HG03520 (cell line): ENCODE results near the gene AKR1E2.
"Not testable (repeated sequence)": the region's sequence is repeated elsewhere in the genome, so short reads cannot be mapped to it uniquely, and the experiment has no call there.

Experiments
- ATAC-seq: cut with Tn5 transposase; IDR thresholded peaks from one replicate; pipeline ENCODE4 v1.9.1; 2021; ENCODE audit warnings: mild to moderate bottlenecking, moderate library complexity; ENCODE audit not compliant: unreplicated experiment

Gene AKR1E2

GRCh38 chr10:4813023-4813422 lies 13.0 kb upstream of the AKR1E2 start:
- ATAC-seq = no peak

GRCh38 chr10:4813496-4813895 lies 12.5 kb upstream of the AKR1E2 start:
- no peak for ATAC-seq

- not testable (repeated sequence) for ATAC-seq
Measured at GRCh38 chr10:4815646-4816180, 10.3 kb upstream of the AKR1E2 start.

DNA sequence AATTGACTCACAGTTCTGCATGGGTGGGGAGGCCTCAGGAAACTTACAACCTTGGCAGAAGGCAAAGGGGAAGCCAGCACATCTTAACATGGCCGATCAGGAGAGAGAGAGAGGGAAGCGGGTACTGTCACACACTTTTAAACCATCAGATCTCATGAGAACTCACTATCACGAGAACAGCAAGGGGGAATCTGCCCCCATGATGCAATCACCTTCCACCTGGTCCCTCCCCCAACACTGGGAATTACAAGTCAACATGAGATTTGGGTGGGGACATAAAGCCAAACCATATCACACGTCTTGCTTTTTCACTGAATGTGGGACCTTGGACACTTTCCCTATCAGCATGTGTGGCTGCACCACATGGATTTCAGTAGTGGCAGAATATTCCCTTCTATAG lies 9.0 kb upstream of the AKR1E2 start:
- no peak for ATAC-seq

DNA sequence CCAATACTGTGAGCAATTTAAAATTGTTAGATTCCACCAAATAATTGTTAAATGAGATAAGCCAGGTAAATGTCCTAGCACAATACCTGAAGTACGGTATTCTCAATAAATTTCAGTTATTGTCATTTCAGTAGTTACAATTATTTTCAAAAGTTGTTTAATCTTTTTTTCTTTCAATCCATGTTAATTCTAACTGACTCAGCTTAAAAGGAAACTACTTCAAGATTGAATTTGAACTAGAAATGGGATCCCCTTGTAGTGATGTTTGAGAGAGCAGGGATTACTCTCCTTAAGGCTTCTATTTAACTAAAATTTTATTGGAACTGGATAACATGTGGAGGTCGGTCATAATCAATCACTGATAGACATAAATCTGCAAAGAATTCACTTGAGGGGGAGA lies 6.9 kb upstream of the AKR1E2 start:
- ATAC-seq = no peak

DNA sequence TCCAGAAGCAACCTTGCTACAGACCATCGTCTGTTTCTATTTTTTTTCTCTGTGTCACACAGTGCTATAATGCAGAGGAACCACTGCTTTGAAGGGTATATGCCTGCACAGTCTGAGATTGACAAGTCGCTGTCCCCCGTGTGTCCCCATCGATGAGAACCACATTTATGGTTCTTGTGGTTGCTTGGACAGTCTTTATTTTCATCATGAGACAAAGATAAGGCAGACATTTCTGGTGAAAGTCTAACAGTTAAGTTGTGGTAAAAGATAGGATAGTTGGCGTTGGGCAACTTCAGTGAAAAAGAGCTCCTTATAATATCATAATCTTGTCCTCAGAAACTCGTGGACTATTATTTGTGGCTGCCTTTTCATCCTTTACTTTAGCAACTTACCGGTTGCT lies 6.3 kb upstream of the AKR1E2 start:
- ATAC-seq = no peak

GRCh38 chr10:4820804-4821401 lies 5.1 kb upstream of the AKR1E2 start:
- no peak for ATAC-seq

GRCh38 chr10:4822208-4822607 lies 3.8 kb upstream of the AKR1E2 start:
- no peak for ATAC-seq

DNA sequence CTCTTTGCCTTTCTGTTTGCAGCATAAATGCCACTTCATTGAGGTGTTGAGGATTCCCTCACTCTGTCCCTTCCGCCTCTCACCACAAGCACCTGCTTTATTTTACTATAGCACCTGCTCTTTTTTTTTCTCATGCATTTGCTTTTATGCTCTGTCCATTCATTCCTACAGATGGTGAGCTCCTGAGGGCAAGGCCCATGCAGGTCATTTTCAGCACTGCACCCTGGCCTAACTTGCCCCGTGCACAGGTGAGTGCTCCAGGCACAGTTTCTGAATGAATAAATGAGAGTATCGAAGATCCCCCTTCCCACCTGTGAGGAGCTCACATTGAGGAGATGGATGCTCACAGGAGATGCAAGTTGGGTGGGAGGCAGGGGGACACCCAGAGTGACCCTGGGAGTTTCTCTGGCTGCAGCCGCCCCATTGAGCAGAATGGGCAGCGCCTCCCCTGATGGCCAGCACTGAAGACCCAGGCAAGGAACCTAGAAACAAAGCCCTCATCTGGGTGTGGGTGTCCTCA lies 1.2 kb upstream of the AKR1E2 start:
- ATAC-seq = no peak

GRCh38 chr10:4825456-4825867 lies 545 bp upstream of the AKR1E2 start:
- ATAC-seq = no peak

GRCh38 chr10:4826792-4827324 lies 851 bp downstream of the AKR1E2 start:
- ATAC-seq = no peak

DNA sequence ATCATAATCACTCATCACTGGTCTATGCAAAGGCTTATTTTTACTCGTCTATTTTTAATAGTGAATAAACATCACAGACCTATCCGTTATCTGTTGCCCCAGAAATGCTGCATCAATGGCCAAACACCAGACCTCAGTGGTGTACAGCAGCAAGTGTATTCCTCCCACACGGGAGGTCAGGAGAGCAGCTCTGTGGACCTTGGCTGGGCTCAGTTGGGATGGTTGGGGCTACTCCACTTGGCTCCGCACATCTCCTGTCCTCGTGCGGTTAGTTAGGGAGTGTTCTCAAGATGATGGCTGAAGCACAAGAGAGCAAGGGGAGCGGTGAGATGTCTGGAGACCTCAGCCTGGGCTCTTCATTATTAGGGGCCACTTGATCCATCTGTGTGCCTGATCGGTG lies 2.0 kb downstream of the AKR1E2 start:
- no peak for ATAC-seq

DNA sequence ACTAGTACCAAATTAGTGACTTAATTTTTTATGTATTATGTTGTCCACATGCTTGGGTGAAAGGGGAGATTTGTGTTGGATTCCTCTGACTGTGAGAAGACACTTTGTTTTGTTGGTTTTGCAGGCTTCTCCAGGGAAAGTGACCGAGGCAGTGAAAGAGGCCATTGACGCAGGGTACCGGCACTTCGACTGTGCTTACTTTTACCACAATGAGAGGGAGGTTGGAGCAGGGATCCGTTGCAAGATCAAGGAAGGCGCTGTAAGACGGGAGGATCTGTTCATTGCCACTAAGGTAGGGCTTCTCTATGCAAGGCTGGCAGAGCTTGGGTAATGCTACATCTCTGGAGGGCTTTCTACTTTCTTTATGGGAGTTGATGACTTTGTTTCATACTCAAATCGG lies 4.5 kb downstream of the AKR1E2 start:
- no peak for ATAC-seq

GRCh38 chr10:4831091-4831490 lies 5.1 kb downstream of the AKR1E2 start:
- ATAC-seq = no peak

- ATAC-seq = no peak
Measured at GRCh38 chr10:4833286-4833685, 7.3 kb downstream of the AKR1E2 start.

GRCh38 chr10:4834898-4835405 lies 8.9 kb downstream of the AKR1E2 start:
- ATAC-seq = no peak

- ATAC-seq = no peak
Measured at GRCh38 chr10:4835494-4835918, 9.5 kb downstream of the AKR1E2 start.

DNA sequence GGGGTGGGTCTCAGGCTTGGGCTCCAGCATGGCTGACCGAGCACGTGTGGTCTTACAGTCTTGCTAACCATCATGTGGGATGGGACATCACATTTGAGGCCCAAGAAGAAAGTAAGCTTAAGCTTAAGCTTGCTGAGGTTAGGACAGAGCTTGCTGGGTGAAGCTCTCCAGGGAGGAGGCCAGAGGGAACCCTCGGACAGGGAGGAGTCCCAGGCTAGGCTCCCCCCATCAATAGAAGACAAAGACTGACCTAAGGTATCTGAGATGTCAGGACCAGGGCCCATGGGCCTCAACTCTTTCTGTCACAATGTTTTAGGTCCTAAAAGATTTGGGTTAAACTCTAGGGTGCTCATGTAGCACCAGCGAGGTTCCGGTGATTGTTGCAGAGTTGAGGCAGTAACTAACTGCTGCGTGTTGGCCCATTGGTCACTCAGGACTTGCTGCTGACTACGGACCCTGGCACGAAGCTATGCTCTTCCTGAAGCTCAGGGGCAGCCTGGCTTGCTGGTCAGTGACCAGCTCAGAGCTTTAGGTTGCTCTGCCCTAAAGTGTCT lies 10.5 kb downstream of the AKR1E2 start:
- ATAC-seq = no peak

DNA sequence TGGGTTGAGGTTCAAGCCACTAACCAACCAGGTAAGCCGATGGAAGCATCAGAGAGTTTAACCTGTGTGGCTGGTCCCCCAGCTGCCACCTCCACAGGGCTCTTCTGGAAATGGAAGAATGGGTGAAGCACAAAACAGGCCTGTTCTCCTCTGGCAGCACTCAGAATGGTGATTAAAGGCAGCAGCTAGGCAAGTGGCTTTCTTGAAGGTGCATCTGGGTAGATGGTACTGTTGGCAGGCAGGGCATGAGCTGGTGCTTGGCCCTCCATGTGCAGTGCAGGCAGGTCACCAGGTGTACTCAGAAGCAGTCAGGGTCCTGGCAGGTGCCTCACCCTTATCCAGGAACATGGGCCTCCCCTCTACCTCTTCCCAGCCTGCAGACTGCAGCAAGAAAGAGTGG lies 11.5 kb downstream of the AKR1E2 start:
- ATAC-seq = no peak

GRCh38 chr10:4838743-4839142 lies 12.7 kb downstream of the AKR1E2 start:
- no peak for ATAC-seq

DNA sequence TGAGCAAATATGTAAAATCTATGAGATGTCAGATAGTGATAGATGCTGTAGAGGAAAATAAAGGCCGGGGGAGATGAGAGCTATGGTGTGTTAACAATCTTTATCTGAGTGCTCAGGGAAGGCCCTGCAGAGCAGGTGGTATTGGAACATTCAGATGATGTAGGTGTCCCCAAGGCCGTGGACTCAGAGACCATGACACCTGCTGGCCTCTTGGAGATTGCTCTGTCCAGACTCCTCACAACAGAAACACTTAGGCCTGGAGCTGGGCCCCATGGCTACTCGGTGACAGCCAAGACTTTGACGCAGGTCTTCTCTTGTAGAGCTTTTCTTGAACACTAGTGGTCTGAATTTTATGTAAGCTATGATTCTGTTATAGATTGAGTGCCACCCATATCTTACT lies 13.3 kb downstream of the AKR1E2 start:
- ATAC-seq = no peak

- no peak for ATAC-seq
Measured at GRCh38 chr10:4840151-4840550, 14.1 kb downstream of the AKR1E2 start.
